ENCODE measurements around the gene HMGCS1. TPM values are rescaled to one million over a fixed set of nuclear protein-coding genes. Genes with fewer than 3 reads are reported as not detected.

The HMGCS1 gene
- total and polyA plus RNA-seq, 2 of the 13 experiments (the other 11 are each of a cell fraction or from before 2014, with no cell fraction given) = 56.8 to 318 TPM

GRCh38 chr5:43352131-43352530 lies 38.9 kb upstream of the HMGCS1 start:
- DNase-seq (ENCODE audit: low spot score) (no peak), FAIRE-seq (no peak), ATAC-seq (no peak)
- BruUV-seq (replicated peaks) = no TSS peak
- Histone ChIP-seq H3K27ac (ENCODE audit: extremely low read length, insufficient read depth, low read length) (no peak overlapping the region), H3K9me3 (ENCODE audit: low read length) (no peaks in the 10 kb centered on the region), H4K20me1 (ENCODE audit: insufficient read depth, low read length) (no peaks in the 10 kb centered on the region), H3K4me1 (ENCODE audit: insufficient read depth, low read length) (peaks cover 30% of the 10 kb centered on the region), H3K36me3 (replicated peaks in 1 of 2; ENCODE audit: control insufficient read depth in 1 of 2, insufficient read depth in 2 of 2, low read length in 2 of 2) (no peaks in the 10 kb centered on the region), H2AFZ (ENCODE audit: low read length) (no peak overlapping the region), H3K4me2 (ENCODE audit: low read depth, low read length) (no peak overlapping the region), H3K9ac (ENCODE audit: insufficient read depth, low read depth, low read length) (no peak overlapping the region), H3K4me3 (replicated peaks in 1 of 3; ENCODE audit: insufficient read depth in 1 of 3, low read depth in 2 of 3, low read length in 3 of 3) (no peak overlapping the region), H3K27me3 (ENCODE audit: control insufficient read depth in 1 of 2, insufficient read depth in 2 of 2, low read length in 2 of 2) (0 out of 5 replicates have a peak, but pooled peaks cover 0 to 9% of the 10 kb centered on the region in 2 experiments), H3K79me2 (ENCODE audit: insufficient read depth, low read length) (no peaks in the 10 kb centered on the region)
- POLR2A ChIA-PET = no interaction called here
- CTCF ChIA-PET (ENCODE audit: low intra/inter-chr PET ratio, low total read pairs) = no interaction called here
- 3% methylated on average over 3 of the region's 3 CpGs for WGBS (ENCODE audit: low lambda C conversion rate)
- TF ChIP-seq ZSCAN22 (CRISPR knock-in tag; IDR thresholded peaks at IDR 0.05) (no peak), ZNF605 (CRISPR knock-in tag; IDR thresholded peaks at IDR 0.05) (no peak), FOXM1 (CRISPR knock-in tag; IDR thresholded peaks at IDR 0.05) (no peak), MIER3 (CRISPR knock-in tag; IDR thresholded peaks at IDR 0.05; ENCODE audit: borderline replicate concordance) (no peak), ZFY (CRISPR knock-in tag; IDR thresholded peaks at IDR 0.05) (no peak), ZNF784 (CRISPR knock-in tag; IDR thresholded peaks at IDR 0.05; ENCODE audit: borderline replicate concordance) (no peak), BATF2 (CRISPR knock-in tag; IDR thresholded peaks at IDR 0.05) (no peak), ZXDC (CRISPR knock-in tag; IDR thresholded peaks at IDR 0.05) (no peak), NFYC (CRISPR knock-in tag; IDR thresholded peaks at IDR 0.05) (no peak), ZNF83 (CRISPR knock-in tag; IDR thresholded peaks at IDR 0.05; ENCODE audit: borderline replicate concordance) (no peak), TFDP2 (CRISPR knock-in tag; IDR thresholded peaks at IDR 0.05) (no peak)
- intact Hi-C loops (cut with micrococcal nuclease; ENCODE audit: unreplicated experiment) (no loop called here), in situ Hi-C loops (cut with HindIII; ENCODE audit: extremely low pct_ligation_motif_present, low pct_unique_long_range_greater_than_20kb) (no loop called here)
